WI38 (cell line): Measurements from ENCODE around the gene ICOS.

ENCODE experiments used
- H3K4me3 ChIP-seq: 2 replicates; pipeline ENCODE4 v1.5.1; 2011; ENCODE audit warnings: low read depth, mild to moderate bottlenecking, control low read depth, low read length
- TF ChIP-seq, protein P1 (sequence below): IDR thresholded peaks from 2 replicates; pipeline ENCODE4 v1.5.1; 2012; ENCODE audit warnings: low read depth, mild to moderate bottlenecking, control low read depth, low read length

Gene ICOS

GRCh38 chr2:203905656-203906055 is 30.9 kb upstream of the ICOS start:
- TF ChIP-seq, protein P1, sequence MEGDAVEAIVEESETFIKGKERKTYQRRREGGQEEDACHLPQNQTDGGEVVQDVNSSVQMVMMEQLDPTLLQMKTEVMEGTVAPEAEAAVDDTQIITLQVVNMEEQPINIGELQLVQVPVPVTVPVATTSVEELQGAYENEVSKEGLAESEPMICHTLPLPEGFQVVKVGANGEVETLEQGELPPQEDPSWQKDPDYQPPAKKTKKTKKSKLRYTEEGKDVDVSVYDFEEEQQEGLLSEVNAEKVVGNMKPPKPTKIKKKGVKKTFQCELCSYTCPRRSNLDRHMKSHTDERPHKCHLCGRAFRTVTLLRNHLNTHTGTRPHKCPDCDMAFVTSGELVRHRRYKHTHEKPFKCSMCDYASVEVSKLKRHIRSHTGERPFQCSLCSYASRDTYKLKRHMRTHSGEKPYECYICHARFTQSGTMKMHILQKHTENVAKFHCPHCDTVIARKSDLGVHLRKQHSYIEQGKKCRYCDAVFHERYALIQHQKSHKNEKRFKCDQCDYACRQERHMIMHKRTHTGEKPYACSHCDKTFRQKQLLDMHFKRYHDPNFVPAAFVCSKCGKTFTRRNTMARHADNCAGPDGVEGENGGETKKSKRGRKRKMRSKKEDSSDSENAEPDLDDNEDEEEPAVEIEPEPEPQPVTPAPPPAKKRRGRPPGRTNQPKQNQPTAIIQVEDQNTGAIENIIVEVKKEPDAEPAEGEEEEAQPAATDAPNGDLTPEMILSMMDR = no peak
- H3K4me3 ChIP-seq = no peak overlapping the region

GRCh38 chr2:203908066-203908796 is 28.3 kb upstream of the ICOS start:
- TF ChIP-seq, protein P1 = no peak
- no peak overlapping the region for H3K4me3 ChIP-seq

DNA sequence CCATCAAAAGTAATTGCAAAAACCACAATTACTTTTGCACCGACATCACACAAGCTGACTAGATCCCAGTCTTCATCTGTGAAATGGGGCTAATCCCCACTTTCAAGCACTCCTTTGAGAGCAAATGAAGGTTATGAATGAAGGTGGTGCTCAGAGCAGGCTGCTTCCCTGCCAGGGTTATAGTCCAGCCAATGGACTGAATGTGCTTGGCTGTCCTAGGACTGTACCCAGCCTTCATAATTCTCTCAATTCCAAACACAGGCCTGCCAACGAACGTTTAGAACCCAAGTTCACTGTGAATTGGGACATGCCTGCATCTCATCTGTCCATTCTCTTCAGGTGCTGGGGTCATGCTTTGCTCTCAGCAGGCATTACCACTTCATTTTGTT is 27.8 kb upstream of the ICOS start:
- TF ChIP-seq, protein P1 = no peak
- peak overlapping the region; percentile 49 for H3K4me3 ChIP-seq

GRCh38 chr2:203909261-203909967 is 27.1 kb upstream of the ICOS start:
- TF ChIP-seq, protein P1 = peak; percentile 58
- peak overlapping the region; percentile 49 for H3K4me3 ChIP-seq

DNA sequence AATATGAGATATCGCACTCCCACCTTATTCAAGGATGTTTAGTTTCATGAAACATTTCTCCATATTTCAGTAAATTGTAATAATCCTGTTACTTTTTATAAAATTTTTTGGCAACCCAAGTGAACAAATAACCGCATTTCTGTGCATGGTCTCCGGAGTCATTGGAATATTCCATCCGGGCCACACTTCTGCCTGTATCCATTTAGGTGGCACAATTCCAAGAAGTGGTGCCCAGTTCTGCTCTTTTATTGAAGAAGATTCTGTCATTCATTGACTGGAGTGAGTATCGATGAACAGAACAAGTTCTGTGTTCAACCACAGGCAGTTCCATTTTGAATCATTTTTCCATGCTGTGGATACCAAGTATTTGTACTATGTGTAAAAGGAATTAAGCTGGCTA is 26.6 kb upstream of the ICOS start:
- TF ChIP-seq, protein P1 = no peak
- H3K4me3 ChIP-seq = no peak overlapping the region

DNA sequence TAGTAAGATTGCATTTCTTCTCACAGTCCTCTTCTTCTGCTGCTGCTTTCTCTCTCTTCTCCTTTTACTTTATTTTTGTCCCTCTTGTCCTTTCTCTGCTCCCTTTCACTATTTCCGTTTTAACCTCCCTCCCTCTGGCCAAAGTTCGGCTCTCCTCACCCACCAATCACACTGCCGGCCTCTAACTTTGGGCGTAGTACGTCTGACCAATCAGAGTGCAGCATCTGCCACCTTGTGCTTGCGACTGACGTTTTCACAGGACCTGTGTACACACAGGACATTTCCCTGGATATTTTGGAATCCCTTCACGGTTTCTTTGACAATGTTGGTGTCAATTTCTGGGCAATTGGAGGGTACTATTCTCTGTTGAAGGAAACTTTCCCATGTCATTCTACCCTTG is 22.6 kb upstream of the ICOS start:
- TF ChIP-seq, protein P1 = no peak

GRCh38 chr2:203914546-203915182 is 21.9 kb upstream of the ICOS start:
- TF ChIP-seq, protein P1 = no peak
- no peak overlapping the region for H3K4me3 ChIP-seq

More for the DNA sequence above, 22.6 kb upstream of the ICOS start:
- H3K4me3 ChIP-seq = no peak overlapping the region
